Mucosa of descending colon (tissue), 3 donors: ENCODE data around the gene NCKAP1. TPM values are rescaled to one million over a fixed set of nuclear protein-coding genes. Genes with fewer than 3 reads are reported as not detected.

Source experiments
- ATAC-seq: fragments of 200-7000 bp; cut with Tn5 transposase; one replicate; pipeline ENCODE4 v1.9.1; 2020; ENCODE audit warnings: mild to moderate bottlenecking, moderate library complexity
- DNase-seq, 3 donors: peaks; one replicate each; pipeline ENCODE4 v3.0.0-alpha.2; 2020
- H3K36me3 ChIP-seq: fragments of 200-600 bp; one replicate; pipeline ENCODE4 v1.8.0; 2021; ENCODE audit warnings: low read depth, mild to moderate bottlenecking
- H3K4me1 ChIP-seq: fragments of 200-600 bp; one replicate; pipeline ENCODE4 v1.8.0; 2021; ENCODE audit warnings: low read depth, mild to moderate bottlenecking
- H3K4me3 ChIP-seq: fragments of 200-600 bp; one replicate; pipeline ENCODE4 v1.8.0; 2021; ENCODE audit warnings: mild to moderate bottlenecking
- H3K9me3 ChIP-seq: fragments of 200-600 bp; one replicate; pipeline ENCODE4 v1.8.0; 2021; ENCODE audit warnings: mild to moderate bottlenecking
- intact Hi-C, 2 donors: fragments of 100-400 bp; cut with DNase I in 1 of 2; cut with micrococcal nuclease in 1 of 2; formaldehyde crosslinking; loops; one replicate each; pipeline versions ENCODE4 v1.11.0 to v1.11.1; 2022; cut with DNase I, micrococcal nuclease
- long read RNA-seq, 2 donors: library from polyadenylated mRNA; unstranded; transcript quantifications; one replicate each; pipeline ENCODE4 v2.0.0, GENCODE V29; 2019 to 2021
- total RNA-seq, 3 donors: library from RNA; stranded (reverse); fragmentation: NEBNext Ultra II Directional in 2 of 3; extraction: Animal tissue kit (Norgen Biotek cat#: 25700) in 2 of 3; gene quantifications; one replicate each; pipeline versions ENCODE4 v1.2.1 to v1.2.4, GENCODE V29; 2021 to 2023
- TF ChIP-seq, protein P1 (sequence below): fragments of 200-600 bp; IDR thresholded peaks from one replicate; pipeline ENCODE4 v1.8.0; 2022; ENCODE audit warnings: antibody characterized with exemption, mild to moderate bottlenecking
- donor health status: DM: no; HTN: no; CAD: no; lungs with moderate emphysema.
- donor health status: DM: no; HTN: no; CAD: no.
- donor health status: DM: no; HTN: yes; CAD: no.

NCKAP1 gene, protein sequence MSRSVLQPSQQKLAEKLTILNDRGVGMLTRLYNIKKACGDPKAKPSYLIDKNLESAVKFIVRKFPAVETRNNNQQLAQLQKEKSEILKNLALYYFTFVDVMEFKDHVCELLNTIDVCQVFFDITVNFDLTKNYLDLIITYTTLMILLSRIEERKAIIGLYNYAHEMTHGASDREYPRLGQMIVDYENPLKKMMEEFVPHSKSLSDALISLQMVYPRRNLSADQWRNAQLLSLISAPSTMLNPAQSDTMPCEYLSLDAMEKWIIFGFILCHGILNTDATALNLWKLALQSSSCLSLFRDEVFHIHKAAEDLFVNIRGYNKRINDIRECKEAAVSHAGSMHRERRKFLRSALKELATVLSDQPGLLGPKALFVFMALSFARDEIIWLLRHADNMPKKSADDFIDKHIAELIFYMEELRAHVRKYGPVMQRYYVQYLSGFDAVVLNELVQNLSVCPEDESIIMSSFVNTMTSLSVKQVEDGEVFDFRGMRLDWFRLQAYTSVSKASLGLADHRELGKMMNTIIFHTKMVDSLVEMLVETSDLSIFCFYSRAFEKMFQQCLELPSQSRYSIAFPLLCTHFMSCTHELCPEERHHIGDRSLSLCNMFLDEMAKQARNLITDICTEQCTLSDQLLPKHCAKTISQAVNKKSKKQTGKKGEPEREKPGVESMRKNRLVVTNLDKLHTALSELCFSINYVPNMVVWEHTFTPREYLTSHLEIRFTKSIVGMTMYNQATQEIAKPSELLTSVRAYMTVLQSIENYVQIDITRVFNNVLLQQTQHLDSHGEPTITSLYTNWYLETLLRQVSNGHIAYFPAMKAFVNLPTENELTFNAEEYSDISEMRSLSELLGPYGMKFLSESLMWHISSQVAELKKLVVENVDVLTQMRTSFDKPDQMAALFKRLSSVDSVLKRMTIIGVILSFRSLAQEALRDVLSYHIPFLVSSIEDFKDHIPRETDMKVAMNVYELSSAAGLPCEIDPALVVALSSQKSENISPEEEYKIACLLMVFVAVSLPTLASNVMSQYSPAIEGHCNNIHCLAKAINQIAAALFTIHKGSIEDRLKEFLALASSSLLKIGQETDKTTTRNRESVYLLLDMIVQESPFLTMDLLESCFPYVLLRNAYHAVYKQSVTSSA
- 100 to 1,000 TPM in 1 of 3 donors, 10 to 100 TPM in 2; 81.5 to 194 (median 87.2) TPM for total RNA-seq
- long read RNA-seq, donor 1, full-length matches to known transcripts: 101 of 145 reads
- long read RNA-seq, donor 1, partial matches to known transcripts: 30 of 145 reads
- long read RNA-seq, donor 1, other reads (novel, unspliced or antisense): 14 of 145 reads
- long read RNA-seq, donor 2, partial matches to known transcripts: 2 of 3 reads
- long read RNA-seq, donor 2, other reads (novel, unspliced or antisense): 1 of 3 reads

DNA sequence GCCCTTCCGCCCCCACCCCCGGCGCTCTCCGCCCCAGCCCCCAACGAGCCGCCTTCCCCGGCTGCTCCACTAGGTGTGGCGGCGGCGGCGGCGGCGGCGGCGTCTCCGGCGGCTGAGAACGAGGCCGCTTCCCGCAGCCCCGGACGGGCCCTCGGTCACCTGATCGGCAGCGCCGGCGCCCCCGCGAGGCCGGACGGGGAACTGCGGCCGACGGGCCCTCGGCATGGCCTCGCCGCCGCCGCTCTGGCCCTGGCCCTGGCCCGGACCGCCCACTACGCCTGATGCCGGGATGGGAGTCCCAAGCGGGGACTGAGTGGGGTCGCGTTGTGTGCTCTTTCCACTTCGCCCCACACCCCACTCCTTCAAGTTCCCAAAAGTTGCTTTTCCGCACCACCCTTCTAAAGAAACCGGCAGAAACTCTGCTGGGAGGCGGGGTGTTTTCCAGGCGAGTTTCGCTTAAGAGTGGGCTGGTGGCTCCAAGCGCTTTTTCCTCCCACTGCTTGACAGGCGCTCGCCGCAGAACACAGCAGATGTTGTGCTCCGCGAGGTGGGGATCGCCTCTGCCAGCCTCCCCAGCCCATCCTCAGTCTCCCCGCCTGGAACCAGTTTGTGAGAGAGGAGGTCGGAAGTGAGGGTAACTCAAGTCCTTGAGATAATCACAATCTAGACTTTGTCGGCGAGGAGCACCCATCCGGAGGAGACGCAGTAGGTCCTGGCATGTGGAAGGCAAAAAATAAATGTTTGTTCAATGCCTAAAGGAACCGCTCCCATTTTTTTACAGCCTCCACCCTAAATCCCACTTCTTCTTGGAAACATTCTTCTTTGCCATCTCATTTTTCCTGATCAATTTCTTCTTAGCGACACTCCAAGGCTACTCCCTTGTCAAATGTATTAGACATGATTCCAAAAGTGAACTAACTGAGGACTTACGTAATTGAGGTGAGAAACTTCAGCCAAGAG is at the start of gene NCKAP1:
NCKAP1 (minus strand) TSS at position 117 of the 960 bp plus-strand sequence. CDS start 358 bp downstream, outside the sequence.
- Histone ChIP-seq H3K36me3 (no peaks in the 10 kb centered on the region), H3K4me1 (peaks cover 22% of the 10 kb centered on the region), H3K9me3 (no peaks in the 10 kb centered on the region), H3K4me3 (peak within 1 kb of the TSS; percentile 61)
- DNase-seq (peak; percentile 91 to 97 (median 97)), ATAC-seq (peak; percentile 94)
- intact Hi-C loops: no loop called here
- TF ChIP-seq, protein P1, sequence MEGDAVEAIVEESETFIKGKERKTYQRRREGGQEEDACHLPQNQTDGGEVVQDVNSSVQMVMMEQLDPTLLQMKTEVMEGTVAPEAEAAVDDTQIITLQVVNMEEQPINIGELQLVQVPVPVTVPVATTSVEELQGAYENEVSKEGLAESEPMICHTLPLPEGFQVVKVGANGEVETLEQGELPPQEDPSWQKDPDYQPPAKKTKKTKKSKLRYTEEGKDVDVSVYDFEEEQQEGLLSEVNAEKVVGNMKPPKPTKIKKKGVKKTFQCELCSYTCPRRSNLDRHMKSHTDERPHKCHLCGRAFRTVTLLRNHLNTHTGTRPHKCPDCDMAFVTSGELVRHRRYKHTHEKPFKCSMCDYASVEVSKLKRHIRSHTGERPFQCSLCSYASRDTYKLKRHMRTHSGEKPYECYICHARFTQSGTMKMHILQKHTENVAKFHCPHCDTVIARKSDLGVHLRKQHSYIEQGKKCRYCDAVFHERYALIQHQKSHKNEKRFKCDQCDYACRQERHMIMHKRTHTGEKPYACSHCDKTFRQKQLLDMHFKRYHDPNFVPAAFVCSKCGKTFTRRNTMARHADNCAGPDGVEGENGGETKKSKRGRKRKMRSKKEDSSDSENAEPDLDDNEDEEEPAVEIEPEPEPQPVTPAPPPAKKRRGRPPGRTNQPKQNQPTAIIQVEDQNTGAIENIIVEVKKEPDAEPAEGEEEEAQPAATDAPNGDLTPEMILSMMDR: peak; percentile 99

DNA sequence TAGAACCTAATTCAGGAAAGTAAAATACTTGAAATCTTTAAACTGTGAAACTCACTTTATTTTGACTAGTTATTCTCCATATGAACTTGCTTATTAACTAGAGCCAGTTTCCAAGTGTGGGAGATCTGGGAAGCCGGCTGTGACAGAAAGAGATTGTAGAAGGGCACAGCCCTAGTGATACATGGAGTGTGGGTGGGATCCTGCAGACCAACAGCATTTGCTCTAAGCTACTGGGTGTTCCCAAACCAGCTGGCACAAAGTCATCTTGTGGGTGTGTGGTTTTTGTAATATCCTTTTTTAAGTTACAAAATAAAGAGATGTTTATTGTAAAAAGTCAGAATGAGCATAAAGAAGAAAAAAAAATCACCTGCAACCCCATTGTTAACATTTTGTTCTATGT is 43.7 kb upstream of the NCKAP1 start:
- no peak for DNase-seq
- Histone ChIP-seq H3K9me3 (no peaks in the 10 kb centered on the region), H3K36me3 (no peaks in the 10 kb centered on the region), H3K4me1 (peaks cover 8% of the 10 kb centered on the region), H3K4me3 (no peak overlapping the region)
- TF ChIP-seq, protein P1: no peak
- intact Hi-C loops: no loop called here
- ATAC-seq: no peak

DNA sequence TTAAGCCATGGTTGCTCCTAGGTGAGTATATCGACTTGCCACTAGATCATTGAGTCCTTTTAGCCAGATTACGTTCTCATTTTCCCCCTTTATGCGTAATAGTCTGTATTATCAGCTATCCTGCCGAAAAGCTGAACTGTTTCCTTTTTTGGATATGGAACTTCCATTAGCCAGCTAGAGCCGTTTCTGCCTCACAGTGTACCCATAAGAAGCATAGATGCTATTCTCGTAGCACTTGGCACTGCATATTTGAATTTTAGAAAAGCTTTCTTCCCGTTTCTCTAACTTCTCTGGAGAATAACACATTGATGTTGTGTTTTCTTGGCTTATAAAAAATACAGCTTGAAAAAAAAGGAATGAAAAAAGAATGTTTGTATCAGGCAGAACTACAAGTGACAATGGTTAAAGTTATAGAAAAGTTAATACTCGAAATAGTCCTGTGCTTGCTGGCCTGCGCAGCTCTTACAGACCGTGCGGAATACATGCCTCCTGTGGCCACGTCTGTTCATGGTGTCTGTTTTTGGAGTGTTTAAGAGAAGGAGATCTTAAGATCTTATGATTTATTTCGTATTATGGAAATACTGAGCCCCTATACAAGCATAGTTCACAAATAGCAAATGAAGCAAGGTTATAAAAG is 41.0 kb upstream of the NCKAP1 start:
- TF ChIP-seq, protein P1: no peak
- peak; percentile 35 for ATAC-seq
- no peaks in the 10 kb centered on the region for H3K36me3 ChIP-seq
- H3K4me1 ChIP-seq: peaks cover 8% of the 10 kb centered on the region
- peak overlapping the region; percentile 27 for H3K4me3 ChIP-seq
- peak in 1 of 3 donors; percentile 27 for DNase-seq
- intact Hi-C loops: no loop called here
- H3K9me3 ChIP-seq: no peaks in the 10 kb centered on the region

DNA sequence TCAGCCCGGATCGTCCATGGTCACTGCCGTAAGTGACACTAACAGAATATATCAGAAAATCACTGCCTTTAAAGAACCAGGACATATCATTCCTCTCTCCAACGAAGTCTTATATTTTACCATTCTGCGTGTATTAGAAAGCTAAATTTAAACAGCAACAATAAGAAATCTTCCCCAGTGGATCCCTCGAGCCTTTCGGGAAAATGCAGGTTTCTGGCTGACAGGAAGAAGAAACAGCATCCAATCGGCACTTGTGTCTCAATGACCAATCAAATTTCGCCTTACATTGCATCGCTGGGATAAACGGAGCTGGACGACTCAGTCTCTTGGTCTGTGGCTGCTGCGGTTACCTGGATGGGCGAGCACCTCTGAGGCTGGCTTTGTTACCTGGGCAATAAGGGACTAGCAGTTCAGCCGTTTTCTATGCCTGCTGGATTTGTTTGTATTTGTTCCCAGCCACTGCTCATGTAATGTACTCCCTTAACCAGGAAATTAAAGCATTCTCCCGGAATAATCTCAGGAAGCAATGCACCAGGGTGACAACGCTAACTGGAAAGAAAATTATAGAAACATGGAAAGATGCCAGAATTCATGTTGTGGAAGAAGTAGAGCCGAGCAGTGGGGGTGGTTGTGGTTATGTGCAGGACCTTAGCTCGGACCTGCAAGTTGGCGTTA is 40.3 kb upstream of the NCKAP1 start, which contains the start of gene DUSP19:
DUSP19 (plus strand) TSS at position 284 of the 675 bp plus-strand sequence; CDS start at position 471, 187 bp downstream.
- intact Hi-C loops: no loop called here
- peak within 1 kb of the TSS; percentile 27 for H3K4me3 ChIP-seq

More for the DNA sequence above, 40.3 kb upstream of the NCKAP1 start, which contains the start of gene DUSP19:
- no peaks in the 10 kb centered on the region for H3K36me3 ChIP-seq
- TF ChIP-seq, protein P1: no peak
- ATAC-seq (peak; percentile 98), DNase-seq (peak; percentile 79 to 99 (median 82))
- no peaks in the 10 kb centered on the region for H3K9me3 ChIP-seq
- peaks cover 8% of the 10 kb centered on the region for H3K4me1 ChIP-seq
